ENCODE results near the gene MYO16. TPM values are rescaled to one million over a fixed set of nuclear protein-coding genes. Genes with fewer than 3 reads are reported as not detected.

The MYO16 gene
- total and polyA plus RNA-seq, 7 donors = 0.01 to 0.46 (median 0.30) TPM

- no peak for DNase-seq
- ATAC-seq = no peak
- H3K27me3 ChIP-seq (ENCODE audit: insufficient read depth in 3 of 3, low read length in 2 of 3) = peaks cover 0 to 2% (median 0%) of the 10 kb centered on the region in 3 donors
- H3K4me3 ChIP-seq = no peak overlapping the region
- intact Hi-C loops (cut with DNase I) = no loop called here
- WGBS, 3 donors = 90 to 96% (median 91%) methylated on average over 6 of the region's 6 CpGs
- no peaks in the 10 kb centered on the region for H3K36me3 ChIP-seq (ENCODE audit: insufficient read depth in 1 of 2, low read depth in 1 of 2)
- no peak for TF ChIP-seq CTCF (IDR thresholded peaks at IDR 0.05)
- no peaks in the 10 kb centered on the region for H3K4me1 ChIP-seq
- H3K9me3 ChIP-seq = no peaks in the 10 kb centered on the region
- H3K27ac ChIP-seq = no peak overlapping the region
These were observed 295.7 kb downstream of the MYO16 start for GRCh38 chr13:108925070-108925469.

- ATAC-seq (no peak), DNase-seq (no peak)
- Histone ChIP-seq H3K36me3 (ENCODE audit: insufficient read depth in 1 of 2, low read depth in 1 of 2) (no peaks in the 10 kb centered on the region), H3K4me3 (no peak overlapping the region), H3K27ac (no peak overlapping the region), H3K27me3 (ENCODE audit: insufficient read depth in 3 of 3, low read length in 2 of 3) (peaks cover 0 to 3% (median 2%) of the 10 kb centered on the region in 3 donors), H3K4me1 (no peaks in the 10 kb centered on the region), H3K9me3 (no peaks in the 10 kb centered on the region)
- no peak for TF ChIP-seq CTCF (IDR thresholded peaks at IDR 0.05)
- intact Hi-C loops (cut with DNase I) = no loop called here
- 63 to 79% (median 66%) methylated on average over 5 of the region's 5 CpGs for WGBS, 3 donors
These were observed 297.5 kb downstream of the MYO16 start for GRCh38 chr13:108926862-108927261.

- Histone ChIP-seq H3K27me3 (ENCODE audit: insufficient read depth in 3 of 3, low read length in 2 of 3) (peaks cover 0 to 3% (median 2%) of the 10 kb centered on the region in 3 donors), H3K27ac (no peak overlapping the region), H3K36me3 (ENCODE audit: insufficient read depth in 1 of 2, low read depth in 1 of 2) (no peaks in the 10 kb centered on the region), H3K4me3 (no peak overlapping the region), H3K4me1 (no peaks in the 10 kb centered on the region), H3K9me3 (no peaks in the 10 kb centered on the region)
- no peak for TF ChIP-seq CTCF (IDR thresholded peaks at IDR 0.05)
- DNase-seq (no peak), ATAC-seq (no peak)
- 81 to 83% (median 82%) methylated on average over 16 of the region's 16 CpGs for WGBS, 3 donors
- intact Hi-C loops (cut with DNase I) = no loop called here
These were observed 298.2 kb downstream of the MYO16 start for GRCh38 chr13:108927615-108928014.

GRCh38 chr13:108929532-108930206 lies 300.3 kb downstream of the MYO16 start:
- DNase-seq (no peak), ATAC-seq (no peak)
- no peak overlapping the region for H3K4me3 ChIP-seq
- H3K9me3 ChIP-seq = no peaks in the 10 kb centered on the region
- H3K27ac ChIP-seq = no peak overlapping the region
- H3K36me3 ChIP-seq (ENCODE audit: insufficient read depth in 1 of 2, low read depth in 1 of 2) = no peaks in the 10 kb centered on the region
- peaks cover 0 to 3% (median 2%) of the 10 kb centered on the region in 3 donors for H3K27me3 ChIP-seq (ENCODE audit: insufficient read depth in 3 of 3, low read length in 2 of 3)
- no peaks in the 10 kb centered on the region for H3K4me1 ChIP-seq
- intact Hi-C loops (cut with DNase I) = no loop called here
- TF ChIP-seq CTCF (IDR thresholded peaks at IDR 0.05) = no peak
- 26 to 33% (median 29%) methylated on average over 3 of the region's 3 CpGs for WGBS, 3 donors

GRCh38 chr13:108932196-108932595 lies 302.8 kb downstream of the MYO16 start:
- Histone ChIP-seq H3K4me1 (no peaks in the 10 kb centered on the region), H3K4me3 (no peak overlapping the region), H3K36me3 (ENCODE audit: insufficient read depth in 1 of 2, low read depth in 1 of 2) (no peaks in the 10 kb centered on the region), H3K9me3 (no peaks in the 10 kb centered on the region), H3K27me3 (ENCODE audit: insufficient read depth in 3 of 3, low read length in 2 of 3) (peaks cover 0 to 3% (median 2%) of the 10 kb centered on the region in 3 donors), H3K27ac (no peak overlapping the region)
- TF ChIP-seq CTCF (IDR thresholded peaks at IDR 0.05) = no peak
- intact Hi-C loops (cut with DNase I) = no loop called here
- ATAC-seq (no peak), DNase-seq (no peak)
- 76 to 88% (median 81%) methylated on average over 4 of the region's 4 CpGs for WGBS, 3 donors

Measured in psoas muscle (tissue), 8 donors.